DMS153 treated with DMSO at 0.1 percent for 48 hours (cell line): ENCODE data around the gene MYOCOS.

Experiments
- DNase-seq: peaks from one replicate; lab custom pipeline; 2025; ENCODE audit not compliant: unreplicated experiment; lab: John Stamatoyannopoulos, UW

Gene MYOCOS

GRCh38 chr1:171623651-171624331 lies 1.7 kb downstream of the MYOCOS start:
- no peak for DNase-seq

GRCh38 chr1:171625225-171625624 lies 3.2 kb downstream of the MYOCOS start:
- DNase-seq: no peak

- DNase-seq: no peak
Observed at GRCh38 chr1:171627020-171627419, 5.0 kb downstream of the MYOCOS start.

- DNase-seq: no peak
Observed at GRCh38 chr1:171628225-171628624, 6.2 kb downstream of the MYOCOS start.

- DNase-seq: no peak
Observed at GRCh38 chr1:171635661-171636060, 13.6 kb downstream of the MYOCOS start.

GRCh38 chr1:171636141-171636540 lies 14.1 kb downstream of the MYOCOS start:
- DNase-seq: no peak

- DNase-seq: no peak
Observed at GRCh38 chr1:171637928-171638576, 16.0 kb downstream of the MYOCOS start.

- DNase-seq: no peak
Observed at GRCh38 chr1:171640225-171640624, 18.2 kb downstream of the MYOCOS start.

- DNase-seq: no peak
Observed at GRCh38 chr1:171641076-171641864, 19.2 kb downstream of the MYOCOS start.

- DNase-seq: no peak
Observed at GRCh38 chr1:171642197-171642596, 20.2 kb downstream of the MYOCOS start.

GRCh38 chr1:171643156-171643555 lies 21.1 kb downstream of the MYOCOS start:
- DNase-seq: no peak

GRCh38 chr1:171644805-171645483 lies 22.9 kb downstream of the MYOCOS start:
- peak; percentile 87 for DNase-seq

- DNase-seq: no peak
Observed at GRCh38 chr1:171645553-171646248, 23.7 kb downstream of the MYOCOS start.

- no peak for DNase-seq
Observed at GRCh38 chr1:171646249-171646560, 24.2 kb downstream of the MYOCOS start.

GRCh38 chr1:171652234-171652822 lies 30.3 kb downstream of the MYOCOS start, which contains the start of gene MYOC:
MYOC (minus strand) TSS chr1:171652688; CDS start chr1:171652611, 77 bp downstream.
- no peak for DNase-seq

GRCh38 chr1:171653796-171654195 lies 31.8 kb downstream of the MYOCOS start:
- DNase-seq: no peak

GRCh38 chr1:171654201-171654941 lies 32.3 kb downstream of the MYOCOS start:
- DNase-seq: no peak

- DNase-seq: no peak
Observed at GRCh38 chr1:171654942-171655745, 33.1 kb downstream of the MYOCOS start.

GRCh38 chr1:171655746-171656116 lies 33.7 kb downstream of the MYOCOS start:
- peak; percentile 13 for DNase-seq
